GM21423 (cell line): ENCODE results near the gene RNF181.
"Not testable (repeated sequence)": the region's sequence is repeated elsewhere in the genome, so short reads cannot be mapped to it uniquely, and the experiment has no call there.

Experiments used
- ATAC-seq: cut with Tn5 transposase; IDR thresholded peaks from one replicate; pipeline ENCODE4 v1.9.1; 2021; ENCODE audit warnings: mild to moderate bottlenecking, moderate library complexity; ENCODE audit not compliant: unreplicated experiment

The RNF181 gene

GRCh38 chr2:85594715-85595300 lies 737 bp upstream of the RNF181 start:
- ATAC-seq, result no peak

GRCh38 chr2:85596026-85596333 lies 435 bp downstream of the RNF181 start:
- no peak for ATAC-seq

- ATAC-seq, result no peak
These were observed 1.1 kb downstream of the RNF181 start for GRCh38 chr2:85596486-85597143.

GRCh38 chr2:85597241-85597640 lies 1.7 kb downstream of the RNF181 start:
- ATAC-seq, result no peak

- ATAC-seq, result no peak
These were observed 3.2 kb downstream of the RNF181 start for GRCh38 chr2:85598594-85599340.

- no peak for ATAC-seq
These were observed 4.1 kb downstream of the RNF181 start for GRCh38 chr2:85599468-85600234.

GRCh38 chr2:85600235-85600575 lies 4.7 kb downstream of the RNF181 start:
- ATAC-seq, result no peak

GRCh38 chr2:85600951-85601770 lies 5.6 kb downstream of the RNF181 start:
- no peak for ATAC-seq

- peak; percentile 28 for ATAC-seq
These were observed 6.4 kb downstream of the RNF181 start for GRCh38 chr2:85601771-85602475.

GRCh38 chr2:85602476-85603234 lies 7.1 kb downstream of the RNF181 start, which contains the start of gene TMEM150A:
Gene TMEM150A, minus strand, starts transcription at chr2:85602698. Its CDS starts 750 bp downstream, at chr2:85601948.
- peak; percentile 97 for ATAC-seq

- not testable (repeated sequence) for ATAC-seq
These were observed 8.5 kb downstream of the RNF181 start for GRCh38 chr2:85604133-85604444.

- no peak for ATAC-seq
These were observed 9.2 kb downstream of the RNF181 start for GRCh38 chr2:85604568-85605339.

GRCh38 chr2:85605406-85606115 lies 10.0 kb downstream of the RNF181 start:
- ATAC-seq, result no peak

- ATAC-seq, result no peak
These were observed 10.5 kb downstream of the RNF181 start for GRCh38 chr2:85606116-85606455.

GRCh38 chr2:85607268-85608215 lies 12.0 kb downstream of the RNF181 start:
- no peak for ATAC-seq

GRCh38 chr2:85611217-85611704 lies 15.7 kb downstream of the RNF181 start:
- no peak for ATAC-seq
